Dermis microvascular lymphatic vessel endothelial cell (primary cell): Measurements from ENCODE around the gene PHF20. TPM values are rescaled to one million over a fixed set of nuclear protein-coding genes. Genes with fewer than 3 reads are reported as not detected.
"Not testable (repeated sequence)": the region's sequence is repeated elsewhere in the genome, so short reads cannot be mapped to it uniquely, and the experiment has no call there.

ENCODE experiments used
- DNase-seq, 2 donors: peaks; one replicate each; pipeline versions ENCODE4 v3.0.0 to v3.0.0-alpha.2; 2010; ENCODE audit warnings: low read depth in 2 of 2
- total RNA-seq: library from RNA; depleted of rRNA; stranded (reverse); fragments of >200 nt; gene quantifications from 2 replicates; pipeline ENCODE4 v1.2.1, GENCODE V29; 2014

Gene PHF20
- total RNA-seq, 1 donor from 2014 or later, result 22.1 TPM

- DNase-seq, result peak; percentile 25 to 47
Observed at GRCh38 chr20:35739294-35740163, 32.3 kb upstream of the PHF20 start.

GRCh38 chr20:35741892-35742740, 29.7 kb upstream of the PHF20 start, which contains the start of gene RBM39:
Gene RBM39, minus strand, starts transcription at chr20:35742260. Its CDS starts 1,386 bp downstream, at chr20:35740874.
- peak; percentile 100 for DNase-seq

- peak in 1 of 2 donors; percentile 26 for DNase-seq
Observed at GRCh38 chr20:35742741-35743523, 28.9 kb upstream of the PHF20 start.

- peak in 1 of 2 donors; percentile 45 for DNase-seq
Observed at GRCh38 chr20:35743693-35744491, 27.9 kb upstream of the PHF20 start.

GRCh38 chr20:35744492-35744841, 27.3 kb upstream of the PHF20 start:
- DNase-seq, result not testable (repeated sequence)

GRCh38 chr20:35750611-35751010, 21.2 kb upstream of the PHF20 start:
- DNase-seq, result no peak

GRCh38 chr20:35756404-35756803, 15.4 kb upstream of the PHF20 start:
- no peak for DNase-seq

- DNase-seq, result no peak
Observed at GRCh38 chr20:35757098-35757705, 14.6 kb upstream of the PHF20 start.

GRCh38 chr20:35761548-35761947, 10.3 kb upstream of the PHF20 start:
- not testable (repeated sequence) for DNase-seq

- no peak for DNase-seq
Observed at GRCh38 chr20:35762461-35762860, 9.4 kb upstream of the PHF20 start.

GRCh38 chr20:35764936-35765335, 6.9 kb upstream of the PHF20 start:
- not testable (repeated sequence) for DNase-seq

- DNase-seq, result no peak
Observed at GRCh38 chr20:35766843-35767242, 5.0 kb upstream of the PHF20 start.

- DNase-seq, result peak in 1 of 2 donors; percentile 90
Observed at GRCh38 chr20:35767683-35768481, 3.9 kb upstream of the PHF20 start.

GRCh38 chr20:35768731-35769664, 2.8 kb upstream of the PHF20 start:
- peak in 1 of 2 donors; percentile 95 for DNase-seq

- DNase-seq, result no peak
Observed at GRCh38 chr20:35771367-35771688, 487 bp upstream of the PHF20 start.

- DNase-seq, result no peak
Observed at GRCh38 chr20:35772563-35773058, 796 bp downstream of the PHF20 start.

GRCh38 chr20:35773154-35773751, 1.4 kb downstream of the PHF20 start:
- peak in 1 of 2 donors; percentile 56 for DNase-seq

GRCh38 chr20:35774391-35774790, 2.6 kb downstream of the PHF20 start:
- DNase-seq, result no peak
